Retinal pigment epithelial cell (primary cell): ENCODE data around the gene BEST4.

Experiments used
- DNase-seq: peaks from one replicate; pipeline ENCODE4 v3.0.0-alpha.2; 2010; ENCODE audit warnings: low read depth
- H3K4me3 ChIP-seq: 2 replicates; pipeline ENCODE4 v1.5.1; 2011; ENCODE audit warnings: mild to moderate bottlenecking, low read length, control low read depth, moderate library complexity
- CTCF ChIP-seq: conservative IDR thresholded peaks from 2 replicates; pipeline ENCODE4 v1.5.1; 2011; ENCODE audit warnings: low read depth, low read length, control low read depth, inconsistent platforms

BEST4 gene

GRCh38 chr1:44735992-44736391, 52.0 kb downstream of the BEST4 start:
- no peak overlapping the region for H3K4me3 ChIP-seq
- TF ChIP-seq CTCF, result no peak
- no peak for DNase-seq

GRCh38 chr1:44733784-44734183, 54.2 kb downstream of the BEST4 start:
- no peak for DNase-seq
- H3K4me3 ChIP-seq, result no peak overlapping the region
- TF ChIP-seq CTCF, result no peak
